ENCODE results near the gene KSR1.

DNA sequence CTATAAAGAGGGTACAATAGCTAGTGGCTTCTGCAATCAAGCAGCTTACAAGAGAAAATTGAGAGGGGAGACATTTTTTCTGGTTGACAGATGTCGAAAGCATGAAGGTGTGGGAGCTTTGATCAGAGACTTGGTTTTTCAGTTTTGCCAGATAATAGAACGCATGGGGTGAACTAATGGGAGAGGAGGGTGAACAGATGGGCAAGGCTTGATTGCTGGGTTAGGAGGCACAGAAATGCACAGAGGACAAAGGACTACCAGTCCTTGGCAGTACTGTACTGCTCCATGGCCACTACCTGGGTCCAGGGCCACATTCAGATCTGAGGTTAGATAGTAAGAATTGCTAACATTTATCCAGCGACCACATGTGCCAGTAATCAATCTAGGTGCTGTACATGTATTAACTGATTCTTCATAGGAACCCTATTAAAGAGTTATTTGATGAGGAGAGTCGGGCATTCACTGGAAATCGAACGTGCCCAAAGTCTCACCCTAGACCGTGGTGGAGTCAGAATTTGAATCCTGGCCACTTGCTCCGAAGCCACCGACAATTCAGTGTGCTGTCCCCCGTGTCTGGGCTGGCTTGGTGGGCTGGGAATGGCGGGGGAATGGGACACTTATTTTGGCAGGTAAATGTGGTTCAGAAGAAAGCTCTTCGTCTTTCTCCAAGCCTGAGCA, 873 bp upstream of the KSR1 start:
- TF ChIP-seq, protein P1, sequence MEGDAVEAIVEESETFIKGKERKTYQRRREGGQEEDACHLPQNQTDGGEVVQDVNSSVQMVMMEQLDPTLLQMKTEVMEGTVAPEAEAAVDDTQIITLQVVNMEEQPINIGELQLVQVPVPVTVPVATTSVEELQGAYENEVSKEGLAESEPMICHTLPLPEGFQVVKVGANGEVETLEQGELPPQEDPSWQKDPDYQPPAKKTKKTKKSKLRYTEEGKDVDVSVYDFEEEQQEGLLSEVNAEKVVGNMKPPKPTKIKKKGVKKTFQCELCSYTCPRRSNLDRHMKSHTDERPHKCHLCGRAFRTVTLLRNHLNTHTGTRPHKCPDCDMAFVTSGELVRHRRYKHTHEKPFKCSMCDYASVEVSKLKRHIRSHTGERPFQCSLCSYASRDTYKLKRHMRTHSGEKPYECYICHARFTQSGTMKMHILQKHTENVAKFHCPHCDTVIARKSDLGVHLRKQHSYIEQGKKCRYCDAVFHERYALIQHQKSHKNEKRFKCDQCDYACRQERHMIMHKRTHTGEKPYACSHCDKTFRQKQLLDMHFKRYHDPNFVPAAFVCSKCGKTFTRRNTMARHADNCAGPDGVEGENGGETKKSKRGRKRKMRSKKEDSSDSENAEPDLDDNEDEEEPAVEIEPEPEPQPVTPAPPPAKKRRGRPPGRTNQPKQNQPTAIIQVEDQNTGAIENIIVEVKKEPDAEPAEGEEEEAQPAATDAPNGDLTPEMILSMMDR (IDR thresholded peaks at IDR 0.05) = no peak
- no peak for TF ChIP-seq POLR2AphosphoS5 (IDR thresholded peaks at IDR 0.05)
- TF ChIP-seq POLR2A (IDR thresholded peaks at IDR 0.05) = no peak

Data from breast epithelium (tissue), 3 donors.